Measurements from ENCODE around the gene CKAP2L.

CKAP2L gene

GRCh38 chr2:112737542-112738232 lies 26.7 kb downstream of the CKAP2L start:
- H3K79me2 ChIP-seq (ENCODE audit: insufficient read depth, low read length), result no peaks in the 10 kb centered on the region
- no peak overlapping the region for H3K4me3 ChIP-seq (ENCODE audit: low read length, poor library complexity, severe bottlenecking)
- no peaks in the 10 kb centered on the region for H3K4me1 ChIP-seq (ENCODE audit: insufficient read depth, low read length, poor library complexity, severe bottlenecking)
- H4K20me1 ChIP-seq (ENCODE audit: insufficient read depth, low read length, poor library complexity, severe bottlenecking), result no peaks in the 10 kb centered on the region
- TF ChIP-seq EZH2phosphoT487 (IDR thresholded peaks at IDR 0.05; ENCODE audit: borderline replicate concordance) (no peak), CTCF (conservative IDR thresholded peaks at IDR 0.05; ENCODE audit: low read length) (no peak)
- H3K9ac ChIP-seq (ENCODE audit: low read depth, low read length, poor library complexity, severe bottlenecking), result no peak overlapping the region
- H3K9me2 ChIP-seq (replicated peaks; ENCODE audit: low read depth, low read length), result no peaks in the 10 kb centered on the region
- H3F3A ChIP-seq (ENCODE audit: low read depth), result no peaks in the 10 kb centered on the region
- H3K4me2 ChIP-seq (ENCODE audit: low read depth, low read length, poor library complexity, severe bottlenecking), result no peak overlapping the region
- H2AFZ ChIP-seq (ENCODE audit: low read length), result no peak overlapping the region
- H3K27me3 ChIP-seq (ENCODE audit: insufficient read depth, low read length, poor library complexity, severe bottlenecking), result no peaks in the 10 kb centered on the region
- H3K36me3 ChIP-seq (ENCODE audit: insufficient read depth, low read length), result peaks cover 57% of the 10 kb centered on the region
- H3K9me3 ChIP-seq (ENCODE audit: insufficient read depth, low read depth, low read length), result no peaks in the 10 kb centered on the region

- no peaks in the 10 kb centered on the region for H3K79me2 ChIP-seq (ENCODE audit: insufficient read depth, low read length)
- H3K36me3 ChIP-seq (ENCODE audit: insufficient read depth, low read length), result peaks cover 20% of the 10 kb centered on the region
- H3K9me3 ChIP-seq (ENCODE audit: insufficient read depth, low read depth, low read length), result no peaks in the 10 kb centered on the region
- no peaks in the 10 kb centered on the region for H3F3A ChIP-seq (ENCODE audit: low read depth)
- H3K4me2 ChIP-seq (ENCODE audit: low read depth, low read length, poor library complexity, severe bottlenecking), result no peak overlapping the region
- TF ChIP-seq CTCF (conservative IDR thresholded peaks at IDR 0.05; ENCODE audit: low read length) (no peak), EZH2phosphoT487 (IDR thresholded peaks at IDR 0.05; ENCODE audit: borderline replicate concordance) (no peak)
- no peaks in the 10 kb centered on the region for H3K4me1 ChIP-seq (ENCODE audit: insufficient read depth, low read length, poor library complexity, severe bottlenecking)
- no peak overlapping the region for H3K9ac ChIP-seq (ENCODE audit: low read depth, low read length, poor library complexity, severe bottlenecking)
- H3K27me3 ChIP-seq (ENCODE audit: insufficient read depth, low read length, poor library complexity, severe bottlenecking), result no peaks in the 10 kb centered on the region
- H2AFZ ChIP-seq (ENCODE audit: low read length), result no peak overlapping the region
- no peaks in the 10 kb centered on the region for H4K20me1 ChIP-seq (ENCODE audit: insufficient read depth, low read length, poor library complexity, severe bottlenecking)
- no peak overlapping the region for H3K4me3 ChIP-seq (ENCODE audit: low read length, poor library complexity, severe bottlenecking)
- H3K9me2 ChIP-seq (replicated peaks; ENCODE audit: low read depth, low read length), result no peaks in the 10 kb centered on the region
These were observed 30.5 kb downstream of the CKAP2L start for GRCh38 chr2:112733871-112734270.

DNA sequence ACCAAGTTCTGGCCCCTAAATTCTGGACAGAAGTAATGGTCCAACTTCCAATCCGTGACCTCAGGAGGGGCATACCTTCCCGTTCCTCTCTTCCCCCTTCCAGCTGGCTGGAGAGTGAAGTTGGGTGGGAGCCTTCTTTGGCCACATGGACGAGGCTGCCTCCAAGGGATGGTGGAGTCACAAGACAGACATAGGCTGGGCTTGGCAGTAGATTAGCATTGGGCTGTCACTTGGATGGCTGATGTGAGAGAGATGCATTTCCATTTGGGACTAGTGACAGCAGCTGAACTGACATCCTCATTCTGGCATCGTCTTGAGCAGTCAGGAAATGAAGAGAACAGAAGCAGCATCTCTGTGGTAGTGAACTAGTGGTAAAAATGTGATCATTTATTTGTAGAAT lies 31.0 kb downstream of the CKAP2L start:
- Histone ChIP-seq H3K9me2 (replicated peaks; ENCODE audit: low read depth, low read length) (no peaks in the 10 kb centered on the region), H4K20me1 (ENCODE audit: insufficient read depth, low read length, poor library complexity, severe bottlenecking) (no peaks in the 10 kb centered on the region), H3K79me2 (ENCODE audit: insufficient read depth, low read length) (no peaks in the 10 kb centered on the region), H3K4me2 (ENCODE audit: low read depth, low read length, poor library complexity, severe bottlenecking) (no peak overlapping the region), H3K36me3 (ENCODE audit: insufficient read depth, low read length) (peaks cover 16% of the 10 kb centered on the region), H3K4me3 (ENCODE audit: low read length, poor library complexity, severe bottlenecking) (no peak overlapping the region), H2AFZ (ENCODE audit: low read length) (no peak overlapping the region), H3K9me3 (ENCODE audit: insufficient read depth, low read depth, low read length) (no peaks in the 10 kb centered on the region), H3K4me1 (ENCODE audit: insufficient read depth, low read length, poor library complexity, severe bottlenecking) (no peaks in the 10 kb centered on the region), H3F3A (ENCODE audit: low read depth) (no peaks in the 10 kb centered on the region), H3K27me3 (ENCODE audit: insufficient read depth, low read length, poor library complexity, severe bottlenecking) (no peaks in the 10 kb centered on the region), H3K9ac (ENCODE audit: low read depth, low read length, poor library complexity, severe bottlenecking) (no peak overlapping the region)
- TF ChIP-seq EZH2phosphoT487 (IDR thresholded peaks at IDR 0.05; ENCODE audit: borderline replicate concordance) (no peak), CTCF (conservative IDR thresholded peaks at IDR 0.05; ENCODE audit: low read length) (no peak)

Data from Loucy (cell line).